ENCODE measurements around the gene UCK1. TPM values are rescaled to one million over a fixed set of nuclear protein-coding genes. Genes with fewer than 3 reads are reported as not detected.
"Not testable (repeated sequence)": the region's sequence is repeated elsewhere in the genome, so short reads cannot be mapped to it uniquely, and the experiment has no call there.

Gene UCK1
- total and polyA plus RNA-seq, 2 of the 13 experiments (the other 11 are each of a cell fraction or from before 2014, with no cell fraction given) = 11.0 to 24.1 TPM

DNA sequence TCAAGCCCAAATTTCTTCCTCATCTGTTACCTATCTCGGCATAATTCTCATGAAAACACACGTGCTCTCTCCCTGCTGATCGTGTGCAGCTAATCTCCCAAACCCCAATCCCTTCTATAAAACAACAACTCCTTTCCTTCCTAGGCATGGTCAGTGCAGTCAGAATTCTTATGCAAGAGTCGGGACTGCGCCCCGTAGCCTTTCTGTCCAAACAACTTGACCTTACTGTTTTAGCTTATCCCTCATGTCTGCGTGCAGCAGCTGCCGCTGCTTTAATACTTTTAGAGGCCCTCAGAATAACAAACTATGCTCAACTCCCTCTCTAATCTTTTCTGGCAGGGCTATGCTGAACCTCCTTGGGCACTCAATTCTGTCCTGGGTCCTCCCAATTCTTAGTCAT is 19.4 kb upstream of the UCK1 start:
- H3K9ac ChIP-seq (ENCODE audit: insufficient read depth, low read depth, low read length); H2AFZ ChIP-seq (ENCODE audit: low read length); H3K4me2 ChIP-seq (ENCODE audit: low read depth, low read length); CTCF ChIA-PET (ENCODE audit: low intra/inter-chr PET ratio, low total read pairs); H3K36me3 ChIP-seq (replicated peaks in 1 of 2; ENCODE audit: control insufficient read depth in 1 of 2, insufficient read depth in 2 of 2, low read length in 2 of 2); in situ Hi-C loops (cut with HindIII; ENCODE audit: extremely low pct_ligation_motif_present, low pct_unique_long_range_greater_than_20kb); ATAC-seq; H3K79me2 ChIP-seq (ENCODE audit: insufficient read depth, low read length); intact Hi-C loops (cut with micrococcal nuclease; ENCODE audit: unreplicated experiment); POLR2A ChIA-PET; FAIRE-seq; BruUV-seq (replicated peaks); DNase-seq (ENCODE audit: low spot score); H3K9me3 ChIP-seq (ENCODE audit: low read length); H4K20me1 ChIP-seq (ENCODE audit: insufficient read depth, low read length); H3K27ac ChIP-seq (ENCODE audit: extremely low read length, insufficient read depth, low read length); H3K4me3 ChIP-seq (replicated peaks in 1 of 3; ENCODE audit: insufficient read depth in 1 of 3, low read depth in 2 of 3, low read length in 3 of 3): not testable (repeated sequence)
- Histone ChIP-seq H3K4me1 (ENCODE audit: insufficient read depth, low read length) (peaks cover 30% of the 10 kb centered on the region), H3K27me3 (ENCODE audit: control insufficient read depth in 1 of 2, insufficient read depth in 2 of 2, low read length in 2 of 2) (peaks cover 7 to 62% of the 10 kb centered on the region in 2 experiments)
- 49% methylated on average over 8 of the region's 8 CpGs for WGBS (ENCODE audit: low lambda C conversion rate)

DNA sequence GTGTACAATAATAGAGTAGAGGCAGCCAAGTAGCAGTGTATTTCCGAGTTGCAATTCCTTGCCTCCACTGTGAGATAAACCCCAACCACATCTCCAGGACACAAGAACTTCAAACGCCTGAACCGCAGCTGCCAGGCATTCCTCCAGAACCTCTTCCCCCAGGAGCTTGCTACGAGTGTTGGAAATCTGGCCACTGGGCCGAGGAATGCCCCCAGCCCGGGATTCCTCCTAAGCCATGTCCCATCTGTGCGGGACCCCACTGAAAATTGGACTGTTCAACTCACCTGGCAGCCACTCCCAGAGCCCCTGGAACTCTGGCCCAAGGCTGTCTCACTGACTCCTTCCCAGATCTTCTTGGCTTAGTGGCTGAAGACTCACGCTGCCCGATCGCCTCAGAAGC is 18.1 kb upstream of the UCK1 start:
- DNase-seq (ENCODE audit: low spot score); H3K4me3 ChIP-seq (replicated peaks in 1 of 3; ENCODE audit: insufficient read depth in 1 of 3, low read depth in 2 of 3, low read length in 3 of 3); H2AFZ ChIP-seq (ENCODE audit: low read length); H3K9me3 ChIP-seq (ENCODE audit: low read length); in situ Hi-C loops (cut with HindIII; ENCODE audit: extremely low pct_ligation_motif_present, low pct_unique_long_range_greater_than_20kb); H3K9ac ChIP-seq (ENCODE audit: insufficient read depth, low read depth, low read length); H3K79me2 ChIP-seq (ENCODE audit: insufficient read depth, low read length); H3K4me2 ChIP-seq (ENCODE audit: low read depth, low read length); CTCF ChIA-PET (ENCODE audit: low intra/inter-chr PET ratio, low total read pairs); H3K27ac ChIP-seq (ENCODE audit: extremely low read length, insufficient read depth, low read length); ATAC-seq; POLR2A ChIA-PET; BruUV-seq (replicated peaks); intact Hi-C loops (cut with micrococcal nuclease; ENCODE audit: unreplicated experiment); FAIRE-seq; H3K36me3 ChIP-seq (replicated peaks in 1 of 2; ENCODE audit: control insufficient read depth in 1 of 2, insufficient read depth in 2 of 2, low read length in 2 of 2): not testable (repeated sequence)
- peaks cover 11% of the 10 kb centered on the region; the same call in 1 of the 2 replicates for H4K20me1 ChIP-seq (ENCODE audit: insufficient read depth, low read length)
- H3K4me1 ChIP-seq (ENCODE audit: insufficient read depth, low read length) = peaks cover 37% of the 10 kb centered on the region
- peaks cover 9 to 72% of the 10 kb centered on the region in 2 experiments for H3K27me3 ChIP-seq (ENCODE audit: control insufficient read depth in 1 of 2, insufficient read depth in 2 of 2, low read length in 2 of 2)
- WGBS (ENCODE audit: low lambda C conversion rate) = 13% methylated on average over 6 of the region's 10 CpGs

All from HepG2 (cell line).